Kidney tubule cell (primary cell): ENCODE measurements around the gene NRXN3.

Source experiments
- DNase-seq: peaks from one replicate; pipeline ENCODE4 v3.0.0-alpha.2; 2018; ENCODE audit warnings: low spot score

NRXN3 gene

GRCh38 chr14:79822034-79822433 lies 1651.9 kb downstream of the NRXN3 start:
- no peak for DNase-seq

GRCh38 chr14:79825046-79825521 lies 1654.9 kb downstream of the NRXN3 start:
- DNase-seq, result peak; percentile 18

- DNase-seq, result no peak
Observed at GRCh38 chr14:79826362-79826761, 1656.2 kb downstream of the NRXN3 start.

GRCh38 chr14:79829405-79830166 lies 1659.4 kb downstream of the NRXN3 start:
- DNase-seq, result no peak

GRCh38 chr14:79831195-79831892 lies 1661.2 kb downstream of the NRXN3 start:
- peak; percentile 42 for DNase-seq

- DNase-seq, result no peak
Observed at GRCh38 chr14:79833781-79834180, 1663.6 kb downstream of the NRXN3 start.

- DNase-seq, result no peak
Observed at GRCh38 chr14:79834868-79835267, 1664.7 kb downstream of the NRXN3 start.

- DNase-seq, result no peak
Observed at GRCh38 chr14:79836577-79836976, 1666.4 kb downstream of the NRXN3 start.

- DNase-seq, result no peak
Observed at GRCh38 chr14:79837699-79838098, 1667.5 kb downstream of the NRXN3 start.

- no peak for DNase-seq
Observed at GRCh38 chr14:79840103-79840502, 1669.9 kb downstream of the NRXN3 start.

- DNase-seq, result no peak
Observed at GRCh38 chr14:79840831-79841230, 1670.7 kb downstream of the NRXN3 start.

- peak; percentile 7 for DNase-seq
Observed at GRCh38 chr14:79841433-79841832, 1671.3 kb downstream of the NRXN3 start.

- peak; percentile 84 for DNase-seq
Observed at GRCh38 chr14:79842270-79842669, 1672.1 kb downstream of the NRXN3 start.

- DNase-seq, result no peak
Observed at GRCh38 chr14:79852950-79853744, 1683.0 kb downstream of the NRXN3 start.

GRCh38 chr14:79855789-79856188 lies 1685.6 kb downstream of the NRXN3 start:
- no peak for DNase-seq

- DNase-seq, result no peak
Observed at GRCh38 chr14:79856381-79856780, 1686.2 kb downstream of the NRXN3 start.

- peak; percentile 5 for DNase-seq
Observed at GRCh38 chr14:79861111-79861510, 1690.9 kb downstream of the NRXN3 start.

- no peak for DNase-seq
Observed at GRCh38 chr14:79862045-79862444, 1691.9 kb downstream of the NRXN3 start.

- DNase-seq, result no peak
Observed at GRCh38 chr14:79871136-79871535, 1701.0 kb downstream of the NRXN3 start.

- no peak for DNase-seq
Observed at GRCh38 chr14:79878229-79878628, 1708.1 kb downstream of the NRXN3 start.

- DNase-seq, result no peak
Observed at GRCh38 chr14:79878785-79879184, 1708.6 kb downstream of the NRXN3 start.

- no peak for DNase-seq
Observed at GRCh38 chr14:79881299-79881698, 1711.1 kb downstream of the NRXN3 start.

GRCh38 chr14:79890527-79890926 lies 1720.4 kb downstream of the NRXN3 start:
- DNase-seq, result no peak
